GM18507 (cell line): ENCODE measurements around the gene CTXN1.
"Not testable (repeated sequence)": the region's sequence is repeated elsewhere in the genome, so short reads cannot be mapped to it uniquely, and the experiment has no call there.

Source experiments
- DNase-seq: peaks from one replicate; pipeline ENCODE4 v3.0.0; 2011; ENCODE audit warnings: low read depth; ENCODE audit not compliant: insufficient read length; ENCODE audit errors: extremely low spot score
- FAIRE-seq: peaks from 2 replicates; lab custom pipeline; 2011; peaks lifted over from hg19 to GRCh38; lab: Jason Lieb, UNC

The CTXN1 gene

DNA sequence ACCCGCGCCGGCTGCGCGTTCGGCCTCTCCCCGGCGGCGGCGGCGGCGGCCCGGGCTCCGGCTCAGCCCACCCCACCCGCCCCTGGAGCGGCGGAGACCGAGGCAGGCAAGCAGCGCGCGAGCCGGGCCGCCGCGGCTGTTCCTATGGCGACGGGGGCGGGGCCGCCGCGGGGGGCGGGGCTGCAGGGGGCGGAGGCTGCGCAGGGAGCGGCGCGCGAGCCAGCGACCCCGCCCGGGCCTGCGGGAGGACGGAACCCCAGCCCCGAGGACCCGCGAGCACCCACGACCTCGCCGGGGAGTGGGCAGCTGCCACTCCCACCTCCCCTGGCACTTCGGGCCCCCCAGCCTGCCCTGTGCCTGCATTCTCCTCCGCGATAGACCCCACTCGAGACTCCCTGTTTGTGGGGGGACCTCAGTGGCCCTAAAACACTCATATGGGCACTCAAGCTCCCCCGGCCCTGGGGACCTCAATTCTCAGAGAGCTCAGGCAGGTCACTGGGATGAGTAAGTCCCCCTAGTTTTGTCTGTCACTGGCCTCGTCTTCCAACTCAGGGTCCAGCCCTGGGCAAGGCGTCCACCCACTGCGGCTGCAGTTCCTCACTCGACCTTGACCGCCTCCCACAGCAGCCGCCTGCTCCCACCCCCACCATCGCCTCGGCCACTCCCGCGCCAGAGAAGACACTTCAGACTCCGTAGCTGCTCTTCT, at the start of gene CTXN1:
CTXN1 (minus strand) TSS at position 115 of the 706 bp plus-strand sequence. CDS start 597 bp downstream, outside the sequence.
- peak; percentile 66 for DNase-seq
- FAIRE-seq: no peak

DNA sequence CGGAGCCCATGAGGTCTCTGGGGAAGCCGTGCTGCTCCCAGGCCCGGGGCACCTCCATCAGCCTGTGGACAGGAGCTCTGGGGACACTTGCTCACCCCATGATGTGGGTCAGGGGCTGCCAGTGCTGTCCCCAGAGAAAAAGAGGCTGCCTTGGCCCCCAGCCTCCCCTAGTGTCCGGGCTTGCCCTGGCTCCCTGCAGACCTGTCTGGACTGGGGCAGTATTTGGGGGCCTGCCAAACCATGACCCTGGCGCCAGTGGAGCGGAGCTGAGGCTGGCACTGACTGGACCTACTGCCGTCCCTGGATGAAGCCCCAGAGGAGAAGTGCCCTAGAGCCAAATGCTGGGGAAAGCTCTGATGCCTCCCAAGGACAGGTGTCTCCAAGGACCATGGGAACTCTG, 49.1 kb upstream of the CTXN1 start:
- FAIRE-seq (no peak), DNase-seq (no peak)

DNA sequence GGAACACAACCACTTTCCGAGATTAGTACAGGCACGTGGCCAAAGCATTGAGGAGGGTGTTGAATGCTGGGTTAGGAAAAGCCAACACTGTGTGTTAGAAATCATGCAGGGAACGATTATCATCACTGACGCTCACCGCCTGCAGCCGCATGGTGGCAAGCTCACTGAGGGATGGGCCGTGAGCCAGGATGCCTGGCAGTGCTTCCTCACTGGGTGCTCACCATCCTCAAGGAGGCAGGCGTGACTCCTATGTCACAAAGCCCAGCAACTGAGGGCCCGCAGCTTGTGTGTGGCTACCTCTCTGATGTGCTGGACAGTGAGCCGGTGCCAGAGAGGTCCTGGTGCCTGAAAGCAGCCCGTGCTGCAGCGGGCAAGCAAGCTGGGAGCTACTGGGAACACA, 47.9 kb upstream of the CTXN1 start:
- FAIRE-seq (no peak), DNase-seq (no peak)

DNA sequence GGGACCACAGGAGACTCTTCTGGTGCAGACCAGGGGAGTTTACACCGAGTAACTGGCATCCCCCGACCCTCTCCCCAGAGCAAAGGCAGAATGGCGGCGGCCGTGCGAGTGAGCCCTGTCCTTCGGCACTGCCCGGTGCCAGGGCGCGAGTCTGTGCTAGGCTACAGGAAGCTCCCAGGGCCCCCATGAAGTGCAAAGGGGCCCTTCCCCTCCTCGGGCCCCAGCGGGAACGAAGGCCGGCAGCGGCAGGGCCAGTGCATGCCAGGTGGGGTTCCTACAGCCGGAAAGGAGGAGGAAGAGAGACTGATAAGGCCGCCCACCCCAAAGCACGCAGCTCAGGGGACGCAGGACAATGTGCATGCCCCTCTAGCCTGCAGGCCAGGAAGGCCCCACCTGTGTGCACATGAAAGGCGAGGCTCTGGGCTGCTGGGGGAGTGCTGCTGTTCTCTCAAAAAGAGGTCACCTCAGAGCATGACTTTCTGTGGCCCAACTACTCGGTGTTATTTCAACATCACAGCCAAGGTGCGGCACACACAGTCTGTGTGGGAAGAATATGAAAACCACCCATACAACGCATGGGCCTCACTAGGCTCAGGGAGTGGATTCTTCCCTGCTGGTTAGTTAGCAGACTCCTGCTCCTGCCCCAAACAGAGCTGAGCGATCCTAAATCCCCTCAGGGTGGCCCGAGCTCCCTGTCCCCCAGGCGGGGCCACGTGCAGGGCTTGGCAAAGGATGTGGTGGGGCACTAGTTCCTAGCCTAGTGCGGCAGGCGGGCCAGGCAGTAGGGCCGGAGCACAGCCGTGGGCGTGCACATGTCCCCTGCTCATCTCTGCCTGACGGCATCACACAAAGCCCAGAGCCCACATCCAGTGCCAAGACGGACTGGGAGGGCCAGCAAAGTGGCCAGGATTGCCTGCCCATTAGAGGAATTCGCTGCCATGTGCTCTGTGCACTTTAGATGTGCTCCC, 45.9 kb upstream of the CTXN1 start:
- DNase-seq (no peak), FAIRE-seq (no peak)

DNA sequence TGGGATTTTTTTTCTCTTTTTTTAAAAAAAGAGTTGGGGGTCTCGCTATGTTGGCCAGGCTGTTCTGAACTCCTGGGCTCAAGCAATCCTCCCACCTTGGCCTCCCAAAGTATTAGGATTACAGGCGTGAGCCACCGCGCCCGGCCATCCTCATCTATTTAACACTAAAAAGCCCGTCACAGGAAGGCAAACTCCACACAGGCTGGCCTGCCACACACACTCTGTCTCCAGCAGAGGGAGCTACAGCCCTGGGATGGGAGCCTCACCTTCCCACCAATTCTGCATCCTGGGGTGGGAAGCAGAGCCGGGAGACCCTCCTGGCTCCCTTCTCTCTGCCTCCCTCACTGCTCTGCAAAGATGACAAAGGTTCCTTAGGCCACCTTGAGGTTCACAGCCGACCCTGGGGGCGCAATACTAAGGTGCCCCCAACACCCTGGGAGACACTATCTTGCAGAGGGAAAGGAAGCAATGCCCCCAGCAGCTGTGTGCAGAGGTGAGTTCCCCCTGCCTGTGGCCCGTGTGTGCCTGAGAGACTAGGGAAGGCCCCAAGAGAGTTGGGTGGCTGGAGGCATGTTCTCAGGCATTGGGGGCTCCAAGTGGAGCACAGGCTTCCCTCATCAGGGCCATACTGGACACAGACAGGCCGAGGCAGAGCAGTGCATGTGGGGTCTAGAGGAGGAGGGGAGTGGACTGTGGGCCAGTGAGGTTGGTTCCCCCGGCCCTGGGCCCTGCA, 44.9 kb upstream of the CTXN1 start:
- FAIRE-seq (peak; percentile 70), DNase-seq (no peak)

DNA sequence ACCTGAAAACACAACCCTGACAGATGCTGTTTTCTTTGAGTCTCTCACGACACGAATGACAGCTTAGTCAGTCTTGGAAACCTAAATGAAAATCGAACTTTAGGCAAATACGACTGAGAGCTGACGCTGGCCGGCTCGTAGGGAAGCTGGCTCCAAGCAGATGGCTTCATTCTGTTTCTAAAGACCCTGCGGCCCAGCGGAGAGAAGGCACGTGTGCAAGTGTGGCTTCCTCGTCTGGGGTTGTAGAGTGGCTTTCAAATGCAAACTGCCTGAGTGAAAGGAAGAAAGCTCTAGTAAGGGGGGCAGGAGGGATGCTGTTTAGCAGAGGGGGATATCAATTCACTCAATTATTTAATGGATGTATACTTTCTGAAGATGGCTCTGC, 43.6 kb upstream of the CTXN1 start:
- DNase-seq (no peak), FAIRE-seq (no peak)

DNA sequence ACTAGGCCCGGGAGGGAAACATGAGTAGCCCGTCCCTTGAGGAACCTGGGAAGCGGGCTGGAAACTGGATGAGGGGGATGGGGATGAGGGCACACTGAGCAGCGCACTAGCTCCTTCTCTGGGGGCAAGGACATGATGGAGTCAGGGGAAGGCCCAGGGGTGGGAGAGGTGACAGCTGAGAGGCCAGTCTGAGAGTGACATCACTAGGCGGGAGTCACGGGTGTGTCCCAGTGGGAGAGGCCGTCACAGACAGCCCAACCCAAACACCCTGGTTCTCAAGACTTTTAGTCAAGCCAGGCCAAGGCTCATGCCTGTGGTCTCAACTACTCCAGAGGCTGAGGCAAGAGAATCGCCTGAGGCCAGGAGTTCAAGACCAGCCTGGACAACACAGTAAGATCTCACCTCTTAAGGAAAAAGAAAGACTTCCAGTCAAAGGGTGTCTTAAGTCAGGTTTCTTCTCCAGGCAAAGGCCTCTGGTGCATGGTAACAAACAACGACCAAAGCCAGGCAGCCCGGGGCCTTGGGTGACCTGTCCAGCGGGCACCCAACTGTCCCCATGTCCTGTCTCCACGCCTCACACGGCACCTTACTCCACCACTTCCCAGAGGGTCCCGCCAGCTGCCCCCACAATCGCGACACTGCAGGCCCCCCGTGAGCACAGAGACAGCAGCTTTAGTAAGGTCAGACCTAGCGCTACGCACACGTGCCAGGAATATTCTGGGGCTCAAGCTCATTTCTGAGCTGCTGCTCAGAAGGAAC, 43.0 kb upstream of the CTXN1 start:
- DNase-seq (no peak), FAIRE-seq (no peak)

- FAIRE-seq: no peak
- no peak for DNase-seq
Measured at GRCh38 chr19:7968008-7968795, 42.3 kb upstream of the CTXN1 start.

DNA sequence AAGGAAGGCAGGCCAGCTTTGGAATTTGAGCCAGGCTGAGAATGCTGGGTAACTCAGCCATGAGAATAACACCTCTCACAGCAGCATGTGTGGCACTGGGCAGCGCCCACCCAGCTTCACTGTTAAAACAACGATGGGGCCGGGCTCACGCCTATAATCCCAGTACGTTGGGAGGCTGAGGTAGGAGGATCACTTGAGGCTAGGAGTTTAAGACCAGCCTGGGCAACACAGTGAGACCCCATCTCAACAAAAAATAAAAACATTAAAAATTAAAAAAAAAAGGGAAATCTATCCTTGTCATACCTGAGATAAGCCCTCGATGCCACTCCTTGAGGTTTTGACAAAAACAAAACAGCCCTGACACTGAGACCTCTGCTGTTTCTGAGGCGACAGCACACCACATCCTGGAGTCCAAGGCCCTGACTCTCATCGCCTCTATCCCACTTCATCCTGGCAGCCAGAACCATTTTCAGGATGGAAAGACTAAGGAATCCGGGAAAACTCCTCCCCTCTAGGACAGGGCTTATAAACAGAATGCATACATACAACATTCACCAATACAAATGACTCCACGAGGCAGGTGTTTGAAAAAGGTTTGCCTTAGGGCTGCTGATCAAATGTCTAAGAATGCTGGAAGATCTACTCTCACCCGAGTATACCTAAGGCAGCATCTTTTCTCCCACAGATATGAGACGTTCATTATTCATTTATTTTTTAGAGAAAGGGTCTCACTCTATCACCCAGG, 40.2 kb upstream of the CTXN1 start:
- no peak for DNase-seq
- FAIRE-seq: no peak

GRCh38 chr19:7965259-7965841, 39.4 kb upstream of the CTXN1 start:
- DNase-seq (no peak), FAIRE-seq (no peak)

- no peak for FAIRE-seq
- DNase-seq: no peak
Measured at GRCh38 chr19:7963566-7963965, 37.6 kb upstream of the CTXN1 start.

- DNase-seq (no peak), FAIRE-seq (no peak)
Measured at GRCh38 chr19:7962644-7963268, 36.8 kb upstream of the CTXN1 start.

DNA sequence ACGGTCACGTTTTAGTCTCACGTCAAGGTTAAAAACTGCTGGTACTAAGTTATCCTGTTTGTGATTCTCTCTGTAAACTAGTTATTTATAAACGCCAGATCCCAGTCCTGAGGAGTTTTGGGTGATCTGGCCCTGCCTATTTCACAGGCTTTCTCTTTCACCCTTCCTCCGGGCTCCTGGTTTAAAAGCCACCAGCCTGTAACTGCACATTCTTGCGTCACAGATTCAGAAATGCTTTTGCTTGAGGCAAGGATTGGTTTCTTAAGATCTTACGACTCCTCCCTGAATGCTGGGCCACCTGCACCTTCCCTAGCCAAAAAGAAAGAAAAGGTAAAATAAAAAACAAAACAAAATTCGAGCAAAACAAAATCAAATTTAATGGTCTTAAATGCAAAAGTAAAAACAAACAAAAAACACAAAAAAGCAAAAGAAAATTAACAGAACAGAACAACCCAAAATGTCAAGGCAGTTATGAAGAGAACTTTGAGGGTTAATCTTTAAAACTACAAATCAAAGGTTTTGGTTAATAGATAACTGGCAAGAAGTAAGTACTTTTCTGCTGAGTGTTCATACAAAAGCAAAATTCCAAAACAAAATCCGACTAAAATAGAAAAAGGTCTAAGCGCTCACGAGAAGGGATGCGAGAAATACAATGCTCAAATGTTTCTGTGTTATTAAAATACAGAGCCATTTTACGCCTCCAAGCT, 36.1 kb upstream of the CTXN1 start:
- DNase-seq (no peak), FAIRE-seq (no peak)

GRCh38 chr19:7961082-7961481, 35.1 kb upstream of the CTXN1 start:
- DNase-seq, FAIRE-seq: not testable (repeated sequence)

DNA sequence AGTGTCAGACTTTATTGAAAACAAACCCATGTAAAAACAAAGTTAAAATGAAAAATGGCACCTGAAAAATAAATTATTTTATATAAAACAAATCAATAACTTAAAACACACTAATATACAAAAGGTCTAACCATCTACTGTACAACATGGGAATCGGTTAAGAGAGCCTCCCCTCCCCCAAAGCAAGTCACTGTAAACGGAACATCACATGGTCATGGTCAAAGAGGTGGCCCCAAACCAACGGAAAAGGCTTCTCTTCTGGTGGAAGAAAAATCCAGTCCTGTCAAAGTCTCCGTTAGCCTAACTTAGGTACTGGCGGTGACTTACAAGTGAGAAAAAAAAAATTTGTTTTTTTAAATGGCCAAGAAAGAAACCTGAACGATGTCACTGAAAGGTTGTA, 33.3 kb upstream of the CTXN1 start:
- no peak for DNase-seq
- FAIRE-seq: no peak

GRCh38 chr19:7955696-7956095, 29.8 kb upstream of the CTXN1 start:
- no peak for DNase-seq
- FAIRE-seq: no peak

DNA sequence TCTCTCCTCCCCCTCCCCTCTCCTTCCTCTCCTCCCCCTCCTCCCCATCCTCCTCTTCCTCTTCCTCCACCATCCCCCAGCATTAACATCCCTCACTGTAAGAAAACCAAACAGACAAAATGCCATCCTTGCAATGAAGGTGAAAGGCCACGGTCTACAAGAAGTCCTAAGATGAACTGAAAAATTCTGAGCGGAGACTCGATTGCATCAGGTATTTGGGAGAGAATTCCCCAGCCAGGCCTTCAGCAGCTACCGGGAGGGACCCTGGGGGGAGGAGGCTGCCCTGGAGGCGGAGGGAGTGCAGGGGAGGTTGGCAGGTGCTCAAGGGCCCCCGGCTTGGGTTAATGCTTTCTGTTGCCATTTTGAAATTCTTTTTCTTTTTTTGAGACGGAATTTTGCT, 27.6 kb upstream of the CTXN1 start:
- DNase-seq (no peak), FAIRE-seq (no peak)
